GM21360 (cell line): ENCODE results near the gene SULT1C3.

Source experiments
- ATAC-seq: cut with Tn5 transposase; IDR thresholded peaks from one replicate; pipeline ENCODE4 v1.9.1; 2021; ENCODE audit warnings: mild to moderate bottlenecking, moderate library complexity; ENCODE audit not compliant: unreplicated experiment

The SULT1C3 gene

GRCh38 chr2:108297436-108298141 lies 57.8 kb downstream of the SULT1C3 start:
- no peak for ATAC-seq

DNA sequence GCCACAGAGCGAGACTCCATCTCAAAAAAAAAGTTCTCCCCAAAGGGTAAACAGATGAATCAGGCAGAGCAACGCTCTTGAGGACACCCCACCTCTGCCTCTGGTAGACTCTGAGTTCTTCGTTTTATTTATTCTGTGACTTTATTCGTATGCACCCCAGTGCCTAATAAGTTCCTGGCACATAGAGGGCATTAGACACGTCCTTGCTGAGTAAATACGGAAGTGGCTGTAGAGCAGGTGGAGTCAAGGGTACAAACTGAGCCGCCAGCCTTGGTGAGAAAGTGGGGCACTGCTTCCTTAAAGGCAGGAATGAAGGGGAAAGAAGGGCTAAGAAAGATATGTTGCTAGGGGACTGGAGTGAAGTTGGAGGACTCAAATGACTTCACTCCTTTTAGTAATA lies 61.8 kb downstream of the SULT1C3 start:
- no peak for ATAC-seq

DNA sequence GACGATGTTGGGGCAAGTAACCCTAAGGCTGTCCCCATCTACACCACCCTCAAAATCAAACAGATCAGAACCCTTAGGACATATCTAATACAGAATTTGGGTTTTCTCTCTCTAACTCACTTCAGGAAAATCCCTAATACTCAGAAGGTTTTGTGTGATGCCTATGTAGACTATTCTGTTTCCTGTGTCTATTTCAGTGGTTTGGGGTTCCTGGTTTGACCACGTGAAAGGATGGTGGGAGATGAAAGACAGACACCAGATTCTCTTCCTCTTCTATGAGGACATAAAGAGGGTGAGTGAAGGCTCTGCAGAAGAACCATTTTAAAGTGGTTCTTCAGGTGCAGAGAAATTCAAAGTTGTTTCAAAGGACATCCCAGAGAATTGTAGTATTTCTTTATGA lies 65.2 kb downstream of the SULT1C3 start:
- peak; percentile 69 for ATAC-seq

DNA sequence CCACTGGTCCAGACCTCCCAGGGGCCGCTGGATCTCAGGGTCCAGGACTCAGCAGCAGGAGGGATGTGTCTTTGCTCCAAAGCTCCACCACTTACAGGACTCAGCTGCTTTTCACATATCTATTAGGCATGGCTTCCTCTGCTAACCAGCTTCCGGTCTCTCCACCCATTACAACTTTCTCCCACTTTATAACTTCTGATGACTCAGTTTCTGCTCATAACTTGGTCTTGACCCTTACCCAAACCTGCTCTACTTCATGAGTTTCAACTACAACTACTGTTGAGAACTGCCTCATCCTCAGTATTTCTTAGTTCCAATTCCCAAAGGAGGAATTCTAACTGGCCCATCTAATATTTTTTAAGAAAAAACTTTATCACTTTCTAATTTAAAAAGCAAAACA lies 66.1 kb downstream of the SULT1C3 start:
- no peak for ATAC-seq

DNA sequence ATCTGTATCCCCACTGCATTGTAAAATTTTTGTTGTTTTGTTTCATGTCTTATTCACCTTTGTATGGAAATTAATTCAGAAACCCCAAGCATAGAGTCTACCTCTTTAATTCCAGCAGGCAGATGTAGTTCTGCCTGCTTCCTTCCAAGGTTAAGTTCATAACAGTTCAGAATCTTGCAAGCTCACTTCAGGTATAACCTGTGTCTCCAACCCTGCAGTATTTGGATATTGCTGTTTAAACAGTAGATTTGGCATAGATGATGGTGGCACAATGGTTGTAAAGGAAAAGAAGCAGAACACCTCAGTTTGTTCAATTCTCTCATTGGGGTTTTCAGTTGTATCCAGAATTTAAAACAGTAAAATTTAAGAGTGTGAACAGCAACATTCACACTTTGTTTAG lies 70.1 kb downstream of the SULT1C3 start:
- no peak for ATAC-seq
